ENCODE data around the gene TEX14. TPM values are rescaled to one million over a fixed set of nuclear protein-coding genes. Genes with fewer than 3 reads are reported as not detected.
"Not testable (repeated sequence)": the region's sequence is repeated elsewhere in the genome, so short reads cannot be mapped to it uniquely, and the experiment has no call there.

The TEX14 gene
- total RNA-seq, 1 experiment from 2014 or later: 0.55 TPM

GRCh38 chr17:58556833-58557250 lies 135.0 kb downstream of the TEX14 start:
- no peaks in the 10 kb centered on the region for H4K20me1 ChIP-seq (ENCODE audit: insufficient read depth)
- no peak overlapping the region for H3K27ac ChIP-seq
- TF ChIP-seq CTCF (conservative IDR thresholded peaks at IDR 0.05): no peak
- TF ChIP-seq EZH2 (IDR thresholded peaks at IDR 0.05; ENCODE audit: low read depth): no peak
- no peaks in the 10 kb centered on the region for H3K79me2 ChIP-seq (ENCODE audit: low read depth)
- DNase-seq: no peak
- H3K4me2 ChIP-seq: no peak overlapping the region
- BruUV-seq (replicated peaks): no TSS peak
- POLR2A ChIA-PET (ENCODE audit: unreplicated experiment): no interaction called here
- no peaks in the 10 kb centered on the region for H3K27me3 ChIP-seq (ENCODE audit: insufficient read depth, low read depth)
- H2AFZ ChIP-seq: no peak overlapping the region
- H3K36me3 ChIP-seq (ENCODE audit: low read depth): no peaks in the 10 kb centered on the region
- no peak overlapping the region for H3K4me3 ChIP-seq
- CTCF ChIA-PET: no interaction called here
- H3K9me2 ChIP-seq (ENCODE audit: insufficient read depth): no peaks in the 10 kb centered on the region
- no peaks in the 10 kb centered on the region for H3F3A ChIP-seq (ENCODE audit: insufficient read depth, low read depth)
- no peaks in the 10 kb centered on the region for H3K4me1 ChIP-seq (replicated peaks; ENCODE audit: insufficient read depth)
- H3K9me3 ChIP-seq (ENCODE audit: insufficient read depth, low read depth): no peaks in the 10 kb centered on the region
- intact Hi-C loops (cut with micrococcal nuclease; ENCODE audit: unreplicated experiment): no loop called here

GRCh38 chr17:58555109-58555508 lies 136.7 kb downstream of the TEX14 start:
- H3K79me2 ChIP-seq (ENCODE audit: low read depth); H2AFZ ChIP-seq; H3K9me2 ChIP-seq (ENCODE audit: insufficient read depth); CTCF ChIA-PET; H3K9me3 ChIP-seq (ENCODE audit: insufficient read depth, low read depth); DNase-seq; H3K4me1 ChIP-seq (replicated peaks; ENCODE audit: insufficient read depth); H4K20me1 ChIP-seq (ENCODE audit: insufficient read depth); H3F3A ChIP-seq (ENCODE audit: insufficient read depth, low read depth); POLR2A ChIA-PET (ENCODE audit: unreplicated experiment); H3K4me2 ChIP-seq; H3K27me3 ChIP-seq (ENCODE audit: insufficient read depth, low read depth); BruUV-seq (replicated peaks); H3K36me3 ChIP-seq (ENCODE audit: low read depth); H3K4me3 ChIP-seq; H3K27ac ChIP-seq; intact Hi-C loops (cut with micrococcal nuclease; ENCODE audit: unreplicated experiment): not testable (repeated sequence)

GRCh38 chr17:58541249-58541648 lies 150.6 kb downstream of the TEX14 start:
- H3K27ac ChIP-seq: no peak overlapping the region
- TF ChIP-seq EZH2 (IDR thresholded peaks at IDR 0.05; ENCODE audit: low read depth) (no peak), CTCF (conservative IDR thresholded peaks at IDR 0.05) (peak; percentile 58)
- no peaks in the 10 kb centered on the region for H3F3A ChIP-seq (ENCODE audit: insufficient read depth, low read depth)
- intact Hi-C loops (cut with micrococcal nuclease; ENCODE audit: unreplicated experiment): no loop called here
- no peaks in the 10 kb centered on the region for H3K79me2 ChIP-seq (ENCODE audit: low read depth)
- ChIA-PET POLR2A (ENCODE audit: unreplicated experiment) (no interaction called here), CTCF (interaction anchor here (0.6 to 0.7 kb wide), 3 partner anchors 42 to 125 kb away, joined by 5 to 7 read pairs (median 6); no protein-coding TSS in a partner anchor)
- H3K9me2 ChIP-seq (ENCODE audit: insufficient read depth): no peaks in the 10 kb centered on the region
- no peaks in the 10 kb centered on the region for H3K4me1 ChIP-seq (replicated peaks; ENCODE audit: insufficient read depth)
- BruUV-seq (replicated peaks): no TSS peak
- H3K4me3 ChIP-seq: no peak overlapping the region
- H3K27me3 ChIP-seq (ENCODE audit: insufficient read depth, low read depth): peaks cover 23% of the 10 kb centered on the region
- H3K4me2 ChIP-seq: no peak overlapping the region
- no peak overlapping the region for H2AFZ ChIP-seq
- DNase-seq: no peak
- no peaks in the 10 kb centered on the region for H3K9me3 ChIP-seq (ENCODE audit: insufficient read depth, low read depth)
- no peaks in the 10 kb centered on the region for H3K36me3 ChIP-seq (ENCODE audit: low read depth)
- no peaks in the 10 kb centered on the region for H4K20me1 ChIP-seq (ENCODE audit: insufficient read depth)

GRCh38 chr17:58539698-58540097 lies 152.1 kb downstream of the TEX14 start:
- POLR2A ChIA-PET (ENCODE audit: unreplicated experiment): interaction anchor here (0.6 kb wide), 1 partner anchor 392 kb away, joined by 3 read pairs; no protein-coding TSS in a partner anchor
- no TSS peak for BruUV-seq (replicated peaks)
- no peaks in the 10 kb centered on the region for H3K9me2 ChIP-seq (ENCODE audit: insufficient read depth)

More at GRCh38 chr17:58539698-58540097, 152.1 kb downstream of the TEX14 start:
- CTCF ChIA-PET: no interaction called here
- TF ChIP-seq CTCF (conservative IDR thresholded peaks at IDR 0.05) (no peak), EZH2 (IDR thresholded peaks at IDR 0.05; ENCODE audit: low read depth) (no peak)
- Histone ChIP-seq H4K20me1 (ENCODE audit: insufficient read depth) (no peaks in the 10 kb centered on the region), H2AFZ (no peak overlapping the region), H3K27me3 (ENCODE audit: insufficient read depth, low read depth) (peaks cover 23% of the 10 kb centered on the region), H3F3A (ENCODE audit: insufficient read depth, low read depth) (peaks cover 11% of the 10 kb centered on the region; the same call in 1 of the 2 replicates), H3K36me3 (ENCODE audit: low read depth) (no peaks in the 10 kb centered on the region), H3K27ac (no peak overlapping the region), H3K4me3 (no peak overlapping the region), H3K79me2 (ENCODE audit: low read depth) (no peaks in the 10 kb centered on the region), H3K4me1 (replicated peaks; ENCODE audit: insufficient read depth) (peaks cover 13% of the 10 kb centered on the region), H3K9me3 (ENCODE audit: insufficient read depth, low read depth) (no peaks in the 10 kb centered on the region), H3K4me2 (no peak overlapping the region)
- intact Hi-C loops (cut with micrococcal nuclease; ENCODE audit: unreplicated experiment): no loop called here
- DNase-seq: no peak

Data from PC-9 (cell line).